GM12878 (cell line): ENCODE data around the gene RAD51B. TPM values are rescaled to one million over a fixed set of nuclear protein-coding genes. Genes with fewer than 3 reads are reported as not detected.

ENCODE experiments used
- ATAC-seq: fragments of 200-7000 bp; cut with Tn5 transposase; 3 replicates; pipeline ENCODE4 v1.9.1; 2020; ENCODE audit warnings: mild to moderate bottlenecking, moderate library complexity
- BruUV-seq: library from RNA; stranded (reverse); fragments of 400-500 nt; replicated peaks from 2 replicates; lab custom pipeline; 2021; lab: Mats Ljungman, UMichigan
- CTCF ChIA-PET: fragments of 300-600 bp; sonication (Branson Sonifier 250); formaldehyde crosslinking; extraction: SDS; loops from one replicate; lab custom pipeline; 2021; ENCODE audit warnings: inconsistent platforms; lab: Yijun Ruan, JAX
- POLR2A ChIA-PET: fragments of 350-600 bp; formaldehyde crosslinking; extraction: SDS; loops from one replicate; lab custom pipeline; 2021; ENCODE audit warnings: inconsistent platforms; lab: Charles Lee
- RAD21 ChIA-PET: fragments of 300-600 bp; sonication (Branson Sonifier 250); formaldehyde crosslinking; loops from one replicate; lab custom pipeline; 2023; ENCODE audit warnings: antibody characterized with exemption; ENCODE audit not compliant: unreplicated experiment; lab: Charles Lee
- SMC1A ChIA-PET: fragments of 300-600 bp; sonication (Branson Sonifier 250); formaldehyde crosslinking; loops from one replicate; lab custom pipeline; 2023; ENCODE audit not compliant: unreplicated experiment, uncharacterized antibody; lab: Charles Lee
- DNase-seq: peaks from one replicate; pipeline ENCODE4 v3.0.0-alpha.2; 2011; ENCODE audit warnings: low read depth, low spot score
- FAIRE-seq: peaks from 3 replicates; lab custom pipeline; 2011; peaks lifted over from hg19 to GRCh38; lab: Jason Lieb, UNC
- H2AFZ ChIP-seq: 2 replicates; pipeline ENCODE4 v1.6.0; 2011; ENCODE audit warnings: low read depth, low read length, control low read depth; ENCODE audit not compliant: control insufficient read depth
- H3K27ac ChIP-seq: 2 replicates; pipeline ENCODE4 v1.5.1; 2011; ENCODE audit warnings: control low read depth; ENCODE audit not compliant: control insufficient read depth, insufficient read depth
- H3K27me3 ChIP-seq, 2 experiments: replicated peaks in 1 of 2; 2 replicates each; pipeline versions ENCODE4 v1.6.0 to v1.6.1; 2011; ENCODE audit warnings: low read length in 1 of 2; ENCODE audit not compliant: control insufficient read depth in 2 of 2, insufficient read depth in 2 of 2
- H3K36me3 ChIP-seq, 2 experiments: 2 replicates each; pipeline ENCODE4 v1.5.1; 2011; ENCODE audit warnings: low read length in 1 of 2; ENCODE audit not compliant: control insufficient read depth in 2 of 2, insufficient read depth in 2 of 2
- H3K4me1 ChIP-seq: 2 replicates; pipeline ENCODE4 v1.6.1; 2011; ENCODE audit warnings: mild to moderate bottlenecking, low read length, moderate library complexity, mixed read lengths; ENCODE audit not compliant: control insufficient read depth, insufficient read depth
- H3K4me2 ChIP-seq: 2 replicates; pipeline ENCODE4 v1.6.0; 2011; ENCODE audit warnings: control low read depth; ENCODE audit not compliant: control insufficient read depth, insufficient read depth
- H3K4me3 ChIP-seq: fragments of 200-600 bp; sonication (generic); 2 replicates; pipeline ENCODE4 v1.5.1; 2016
- H3K79me2 ChIP-seq: 2 replicates; pipeline ENCODE4 v1.6.0; 2011; ENCODE audit warnings: low read length; ENCODE audit not compliant: control insufficient read depth, insufficient read depth
- H3K9ac ChIP-seq: 2 replicates; pipeline ENCODE4 v1.8.0; 2011; ENCODE audit warnings: low read length, control low read depth, mixed read lengths; ENCODE audit not compliant: control insufficient read depth, insufficient read depth
- H3K9me3 ChIP-seq: replicated peaks from 3 replicates; pipeline ENCODE4 v1.5.1; 2011; ENCODE audit warnings: mild to moderate bottlenecking, low read length; ENCODE audit not compliant: control insufficient read depth, insufficient read depth
- H4K20me1 ChIP-seq: 2 replicates; pipeline ENCODE4 v1.6.0; 2011; ENCODE audit not compliant: control insufficient read depth, insufficient read depth
- BHLHE40 ChIP-seq, 2 experiments: fragments of 450-650 bp in 1 of 2; IDR thresholded peaks; 2 replicates each; pipeline ENCODE4 v1.6.1; 2011 to 2017; ENCODE audit warnings: low read depth in 2 of 2, borderline replicate concordance in 1 of 2, improper control_type of control experiment in 1 of 2, low read length in 1 of 2, mild to moderate bottlenecking in 1 of 2
- BMI1 ChIP-seq: fragments of 450-650 bp; IDR thresholded peaks from 2 replicates; pipeline ENCODE4 v1.6.1; 2016; ENCODE audit warnings: mild to moderate bottlenecking, moderate library complexity, borderline replicate concordance
- MEF2B ChIP-seq: fragments of 450-650 bp; IDR thresholded peaks from 2 replicates; pipeline ENCODE4 v1.6.1; 2018; ENCODE audit warnings: mild to moderate bottlenecking, moderate library complexity; ENCODE audit not compliant: partially characterized antibody, poor library complexity, severe bottlenecking
- SKIL ChIP-seq: fragments of 450-650 bp; IDR thresholded peaks from 2 replicates; pipeline ENCODE4 v1.6.1; 2017; ENCODE audit warnings: mild to moderate bottlenecking, low read depth, inconsistent platforms; ENCODE audit not compliant: poor library complexity, severe bottlenecking
- TCF7 ChIP-seq: IDR thresholded peaks from 2 replicates; pipeline ENCODE4 v1.6.1; 2014; ENCODE audit warnings: antibody characterized with exemption, borderline replicate concordance
- WGBS: methylation state at CpG from one replicate; pipeline ENCODE4 v1.1.6; 2016; ENCODE audit warnings: low lambda C conversion rate; ENCODE audit not compliant: insufficient replicate concordance, insufficient coverage; ENCODE audit errors: missing lambda C conversion rate; 5-methylcytosine and 5-hydroxymethylcytosine counted together
- in situ Hi-C: fragments of 300-500 bp; cut with MboI; formaldehyde crosslinking; loops from 9 replicates; pipeline ENCODE4 v1.14.3; 2018; ENCODE audit warnings: mixed read lengths
- intact Hi-C: fragments of 100-400 bp; cut with micrococcal nuclease; formaldehyde crosslinking; loops from one replicate; pipeline ENCODE4 v1.14.2; 2022; ENCODE audit not compliant: unreplicated experiment
- polyA plus RNA-seq, 11 experiments: library from polyadenylated mRNA; depleted of rRNA in 4 of 11; unstranded in 6 of 11; stranded (reverse) in 5 of 11; fragments of >200 nt; fragmentation: Nextera tagmentation in 4 of 11; fragmentation: Illumina TruSeq in 1 of 11; extraction: Ambion mirVana in 4 of 11; extraction: Trizol in 1 of 11; gene quantifications; 1 replicate in 1 of 11; 2 replicates in 10 of 11; pipeline versions ENCODE4 v1.2.1 to v1.2.3, GENCODE V29; 2011 to 2016; ENCODE audit warnings: inconsistent platforms in 2 of 11, missing spikeins in 2 of 11, low read depth in 1 of 11
- total RNA-seq, 4 experiments: library from RNA; depleted of rRNA in 3 of 4; stranded (reverse); fragments of >200 nt in 3 of 4; fragmentation: Illumina TruSeq in 1 of 4; extraction: Trizol in 1 of 4; gene quantifications; 2 replicates each; pipeline versions ENCODE4 v1.2.1 to v1.2.3, GENCODE V29; 2013 to 2021
- TF ChIP-seq, protein P1 (sequence below): fragments of 450-650 bp; IDR thresholded peaks from 2 replicates; pipeline ENCODE4 v1.6.1; 2018; ENCODE audit warnings: borderline replicate concordance, mild to moderate bottlenecking; ENCODE audit not compliant: partially characterized antibody

RAD51B gene
- total and polyA plus RNA-seq, 10 of the 15 experiments (the other 5 are each of a cell fraction or from before 2014, with no cell fraction given) = 9.8 to 26.8 (median 21.3) TPM

GRCh38 chr14:67846029-67846610 is 26.5 kb downstream of the RAD51B start (continued):
- TF ChIP-seq SKIL = no peak
- no peak for TF ChIP-seq TCF7
- TF ChIP-seq BMI1 = no peak
- TF ChIP-seq, all 136 proteins: peak for 0

GRCh38 chr14:67850066-67850830 is 30.7 kb downstream of the RAD51B start:
- Histone ChIP-seq H3K27ac (no peak overlapping the region), H3K4me3 (no peak overlapping the region), H4K20me1 (no peaks in the 10 kb centered on the region), H3K36me3 (no peaks in the 10 kb centered on the region; a peak in 2 of 4 replicates), H3K27me3 (no peaks in the 10 kb centered on the region), H3K9ac (no peak overlapping the region), H3K9me3 (no peaks in the 10 kb centered on the region; the same call in 2 of the 3 replicates), H2AFZ (no peak overlapping the region), H3K4me2 (no peak overlapping the region), H3K79me2 (no peaks in the 10 kb centered on the region), H3K4me1 (peaks cover 10% of the 10 kb centered on the region)
- FAIRE-seq (no peak), ATAC-seq (no peak), DNase-seq (no peak)
- 75% methylated on average over 9 of the region's 9 CpGs for WGBS
- ChIA-PET SMC1A (interaction anchor here (0.9 to 1.1 kb wide), 2 partner anchors 8 to 29 kb away, joined by 3 to 4 read pairs; no protein-coding TSS in a partner anchor), CTCF (interaction anchor here (0.6 to 0.8 kb wide), 3 partner anchors 69 to 1021 kb away, joined by 3 read pairs; no protein-coding TSS in a partner anchor), POLR2A (interaction anchor here (0.8 to 1.0 kb wide), 2 partner anchors 12 to 16 kb away, joined by 3 to 5 read pairs; no protein-coding TSS in a partner anchor), RAD21 (no interaction called here)
- no TSS peak for BruUV-seq
- intact Hi-C loops = no loop called here
- in situ Hi-C loops = no loop called here
- TF ChIP-seq, protein P1, sequence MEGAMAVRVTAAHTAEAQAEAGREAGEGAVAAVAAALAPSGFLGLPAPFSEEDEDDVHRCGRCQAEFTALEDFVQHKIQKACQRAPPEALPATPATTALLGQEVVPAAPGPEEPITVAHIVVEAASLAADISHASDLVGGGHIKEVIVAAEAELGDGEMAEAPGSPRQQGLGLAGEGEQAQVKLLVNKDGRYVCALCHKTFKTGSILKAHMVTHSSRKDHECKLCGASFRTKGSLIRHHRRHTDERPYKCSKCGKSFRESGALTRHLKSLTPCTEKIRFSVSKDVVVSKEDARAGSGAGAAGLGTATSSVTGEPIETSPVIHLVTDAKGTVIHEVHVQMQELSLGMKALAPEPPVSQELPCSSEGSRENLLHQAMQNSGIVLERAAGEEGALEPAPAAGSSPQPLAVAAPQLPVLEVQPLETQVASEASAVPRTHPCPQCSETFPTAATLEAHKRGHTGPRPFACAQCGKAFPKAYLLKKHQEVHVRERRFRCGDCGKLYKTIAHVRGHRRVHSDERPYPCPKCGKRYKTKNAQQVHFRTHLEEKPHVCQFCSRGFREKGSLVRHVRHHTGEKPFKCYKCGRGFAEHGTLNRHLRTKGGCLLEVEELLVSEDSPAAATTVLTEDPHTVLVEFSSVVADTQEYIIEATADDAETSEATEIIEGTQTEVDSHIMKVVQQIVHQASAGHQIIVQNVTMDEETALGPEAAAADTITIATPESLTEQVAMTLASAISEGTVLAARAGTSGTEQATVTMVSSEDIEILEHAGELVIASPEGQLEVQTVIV = no peak
- TF ChIP-seq MEF2B (no peak), BHLHE40 (IDR thresholded peaks at IDR 0.05; ENCODE audit: borderline replicate concordance in 1 of 2, low read depth in 2 of 2, low read length in 1 of 2) (no peak)
